Epithelial cell of esophagus (primary cell): ENCODE data around the gene MS4A2.

Source experiments
- DNase-seq: peaks from one replicate; pipeline ENCODE4 v3.0.0; 2010; ENCODE audit warnings: low read depth
- H3K4me3 ChIP-seq: 2 replicates; pipeline ENCODE4 v1.5.1; 2011; ENCODE audit warnings: mild to moderate bottlenecking, low read length, control low read depth
- CTCF ChIP-seq: IDR thresholded peaks from 2 replicates; pipeline ENCODE4 v1.5.1; 2011; ENCODE audit warnings: low read depth, mild to moderate bottlenecking, low read length, control low read depth, inconsistent platforms; ENCODE audit not compliant: insufficient read depth; ENCODE audit errors: missing control alignments

Gene MS4A2

GRCh38 chr11:60133917-60134316 is 45.5 kb downstream of the MS4A2 start:
- no peak for DNase-seq
- no peak overlapping the region for H3K4me3 ChIP-seq
- TF ChIP-seq CTCF: no peak

GRCh38 chr11:60143768-60144167 is 55.3 kb downstream of the MS4A2 start:
- no peak for TF ChIP-seq CTCF
- no peak for DNase-seq
- H3K4me3 ChIP-seq: no peak overlapping the region

- TF ChIP-seq CTCF: no peak
- no peak for DNase-seq
- H3K4me3 ChIP-seq: no peak overlapping the region
Observed at GRCh38 chr11:60145677-60146076, 57.2 kb downstream of the MS4A2 start.
